HuH-7.5 (cell line): ENCODE results near the gene F10.

Source experiments
- DNase-seq: peaks from one replicate; pipeline ENCODE4 v3.0.0; 2011; ENCODE audit warnings: low spot score

Gene F10

GRCh38 chr13:113116871-113117271, 5.7 kb upstream of the F10 start:
- DNase-seq: no peak

DNA sequence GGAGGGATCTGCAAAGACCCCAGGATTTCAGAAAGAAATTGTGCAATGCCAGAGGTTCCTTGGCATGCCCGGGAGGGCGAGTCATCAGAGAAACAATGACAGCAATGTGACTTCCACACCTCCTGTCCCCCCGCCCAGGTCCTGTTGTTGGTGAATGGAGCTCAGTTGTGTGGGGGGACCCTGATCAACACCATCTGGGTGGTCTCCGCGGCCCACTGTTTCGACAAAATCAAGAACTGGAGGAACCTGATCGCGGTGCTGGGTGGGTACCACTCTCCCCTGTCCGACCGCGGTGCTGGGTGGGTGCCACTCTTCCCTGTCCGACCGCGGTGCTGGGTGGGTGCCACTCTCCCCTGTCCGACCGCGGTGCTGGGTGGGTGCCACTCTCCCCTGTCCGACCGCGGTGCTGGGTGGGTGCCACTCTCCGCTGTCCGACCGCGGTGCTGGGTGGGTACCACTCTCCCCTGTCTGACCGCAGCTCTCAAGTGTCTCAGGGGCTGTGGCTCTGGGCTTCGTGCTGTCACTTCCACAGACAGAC, 5.2 kb upstream of the F10 start:
- no peak for DNase-seq

- no peak for DNase-seq
These were observed 4.7 kb upstream of the F10 start for GRCh38 chr13:113117911-113118260.

- DNase-seq: no peak
These were observed 4.2 kb upstream of the F10 start for GRCh38 chr13:113118261-113119021.

- no peak for DNase-seq
These were observed 3.3 kb upstream of the F10 start for GRCh38 chr13:113119166-113119821.

DNA sequence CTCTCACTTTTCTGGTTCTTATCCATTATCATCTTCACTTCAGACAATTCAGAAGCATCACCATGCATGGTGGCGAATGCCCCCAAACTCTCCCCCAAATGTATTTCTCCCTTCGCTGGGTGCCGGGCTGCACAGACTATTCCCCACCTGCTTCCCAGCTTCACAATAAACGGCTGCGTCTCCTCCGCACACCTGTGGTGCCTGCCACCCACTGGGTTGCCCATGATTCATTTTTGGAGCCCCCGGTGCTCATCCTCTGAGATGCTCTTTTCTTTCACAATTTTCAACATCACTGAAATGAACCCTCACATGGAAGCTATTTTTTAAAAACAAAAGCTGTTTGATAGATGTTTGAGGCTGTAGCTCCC, 2.8 kb upstream of the F10 start:
- no peak for DNase-seq

DNA sequence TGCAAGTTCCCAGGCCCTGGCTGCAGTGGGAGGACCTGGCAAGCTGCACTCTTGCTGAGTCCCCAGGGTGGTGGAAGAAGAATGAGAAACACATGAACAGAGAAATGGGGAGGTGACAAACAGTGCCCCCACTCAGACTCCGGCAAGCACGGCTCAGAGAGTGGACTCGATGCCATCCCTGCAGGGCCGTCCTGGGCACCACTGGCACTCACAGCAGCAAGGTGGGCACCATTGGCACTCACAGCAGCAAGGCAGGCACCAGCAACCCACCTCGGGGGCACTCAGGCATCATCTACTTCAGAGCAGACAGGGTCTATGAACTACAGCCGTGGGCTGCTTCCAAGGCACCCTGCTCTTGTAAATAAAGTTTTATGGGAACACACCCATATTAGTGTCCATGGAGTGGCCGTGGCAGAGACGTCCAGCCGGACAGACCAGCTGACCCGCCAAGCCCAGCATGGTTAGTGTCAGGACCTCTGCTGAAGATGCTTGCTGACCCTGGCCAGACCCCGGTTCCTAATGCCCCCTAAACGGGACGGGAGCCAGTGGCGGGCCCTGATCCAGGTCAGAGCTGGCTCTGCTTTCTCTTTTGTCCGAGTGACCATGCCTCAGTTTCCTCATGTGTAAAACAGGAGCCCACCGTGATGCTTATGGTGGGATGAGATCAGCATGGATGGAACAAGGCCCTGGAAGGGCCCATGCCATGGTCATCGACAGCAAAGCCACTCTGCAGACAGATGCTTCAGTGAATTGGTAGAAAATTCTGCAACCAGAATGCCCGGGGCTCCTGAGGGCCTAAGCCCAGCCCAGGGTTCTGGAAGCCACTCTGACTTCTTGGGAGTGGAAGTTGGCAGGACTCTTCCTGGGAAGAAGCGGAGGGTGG, 2.1 kb upstream of the F10 start:
- no peak for DNase-seq

DNA sequence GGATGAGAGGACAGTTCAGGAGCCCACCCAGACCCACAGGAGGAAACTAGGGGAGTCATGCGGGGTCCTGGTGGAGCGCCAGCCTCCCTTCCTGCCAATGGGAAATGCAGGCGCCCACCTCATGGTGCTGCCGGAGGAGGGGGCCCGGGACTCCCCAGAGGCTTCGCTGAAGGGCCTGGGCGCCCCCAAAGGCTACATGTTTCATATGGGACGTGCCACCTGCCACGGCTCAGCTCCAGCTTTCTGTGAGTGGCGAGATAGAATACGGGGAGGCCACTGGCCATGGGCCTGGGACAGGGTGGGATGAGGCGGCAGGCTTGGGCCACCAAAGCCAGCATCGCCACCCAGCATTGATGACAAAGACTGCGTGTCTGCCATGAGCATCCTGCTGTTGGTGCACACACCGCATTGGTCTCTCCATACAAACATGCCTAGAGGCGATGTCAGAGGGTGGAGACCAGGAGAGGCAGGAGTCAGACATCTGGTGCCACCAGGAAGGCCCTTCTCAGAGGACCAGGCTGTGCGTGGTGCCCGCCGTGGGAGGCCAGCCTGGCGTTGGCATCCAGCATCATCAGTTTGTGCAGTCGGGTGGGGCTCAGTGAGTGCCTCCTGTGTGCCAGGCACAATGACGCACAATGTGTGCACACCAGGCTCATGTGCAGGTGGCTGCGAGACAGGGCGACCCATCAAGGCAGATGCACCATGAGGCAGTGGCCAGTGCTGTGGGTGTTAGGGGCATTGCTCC, 1.2 kb upstream of the F10 start:
- no peak for DNase-seq

- no peak for DNase-seq
These were observed 599 bp upstream of the F10 start for GRCh38 chr13:113121928-113122471.

GRCh38 chr13:113123226-113124201, 915 bp downstream of the F10 start:
- DNase-seq: peak; percentile 61

- DNase-seq: no peak
These were observed 1.8 kb downstream of the F10 start for GRCh38 chr13:113124211-113124970.

- DNase-seq: no peak
These were observed 3.1 kb downstream of the F10 start for GRCh38 chr13:113125506-113126264.

DNA sequence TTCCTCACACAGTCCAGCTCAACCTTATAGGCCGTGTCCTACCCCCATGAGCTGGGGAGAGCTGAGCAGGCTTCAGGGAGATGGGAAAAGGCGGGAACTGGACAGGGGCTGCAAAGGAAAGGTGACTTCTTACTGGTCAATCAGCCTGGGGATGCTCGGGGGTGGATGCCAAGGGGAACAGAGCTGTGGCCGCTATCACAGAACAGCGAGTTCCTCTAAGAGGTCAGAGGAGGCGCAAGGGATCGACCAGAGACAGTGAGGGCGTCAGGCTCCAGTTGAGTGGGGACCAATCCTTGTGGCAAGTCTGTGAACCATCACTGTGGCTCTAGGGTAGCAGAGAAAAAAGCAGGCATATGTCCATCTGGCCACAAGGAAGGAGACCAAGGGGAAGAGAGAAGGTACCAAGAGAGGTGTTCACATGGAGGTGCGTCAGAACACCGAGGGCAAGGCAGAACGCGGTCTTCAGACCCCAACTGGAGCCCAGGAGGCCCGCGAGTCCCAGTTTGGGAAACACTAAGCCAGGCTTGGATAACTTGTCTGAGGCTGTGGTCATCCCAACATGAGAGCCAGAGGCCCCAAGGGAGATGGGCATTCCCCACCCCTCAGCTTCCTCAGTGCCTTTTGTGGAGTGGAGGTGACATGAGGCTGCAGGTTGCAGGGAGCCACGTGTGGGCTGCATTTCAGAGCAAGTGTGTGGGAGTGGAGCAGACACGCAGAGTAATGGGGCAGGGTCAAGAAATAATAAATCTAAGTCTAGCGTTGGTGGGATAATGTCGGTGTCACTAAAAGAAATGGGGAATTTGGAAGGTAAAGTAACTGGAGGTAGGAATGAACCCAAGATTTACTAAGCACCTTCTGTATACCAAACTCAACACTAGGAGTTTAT, 3.9 kb downstream of the F10 start:
- no peak for DNase-seq

DNA sequence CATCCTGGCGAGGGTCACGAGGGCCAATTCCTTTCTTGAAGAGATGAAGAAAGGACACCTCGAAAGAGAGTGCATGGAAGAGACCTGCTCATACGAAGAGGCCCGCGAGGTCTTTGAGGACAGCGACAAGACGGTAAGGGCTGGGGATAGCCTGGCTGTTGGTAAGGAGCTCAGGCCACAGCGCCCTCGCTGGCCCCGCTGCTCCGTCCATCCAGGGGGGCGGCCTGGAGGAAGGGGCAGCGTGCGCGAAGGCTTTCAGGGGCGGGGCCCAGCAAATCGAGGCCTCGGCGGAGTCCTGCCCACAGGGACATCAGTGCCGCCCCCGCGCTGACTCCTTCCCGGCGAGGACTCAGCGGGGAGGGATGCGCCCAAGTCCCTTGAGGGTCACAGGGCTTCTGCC, 6.9 kb downstream of the F10 start:
- DNase-seq: no peak

DNA sequence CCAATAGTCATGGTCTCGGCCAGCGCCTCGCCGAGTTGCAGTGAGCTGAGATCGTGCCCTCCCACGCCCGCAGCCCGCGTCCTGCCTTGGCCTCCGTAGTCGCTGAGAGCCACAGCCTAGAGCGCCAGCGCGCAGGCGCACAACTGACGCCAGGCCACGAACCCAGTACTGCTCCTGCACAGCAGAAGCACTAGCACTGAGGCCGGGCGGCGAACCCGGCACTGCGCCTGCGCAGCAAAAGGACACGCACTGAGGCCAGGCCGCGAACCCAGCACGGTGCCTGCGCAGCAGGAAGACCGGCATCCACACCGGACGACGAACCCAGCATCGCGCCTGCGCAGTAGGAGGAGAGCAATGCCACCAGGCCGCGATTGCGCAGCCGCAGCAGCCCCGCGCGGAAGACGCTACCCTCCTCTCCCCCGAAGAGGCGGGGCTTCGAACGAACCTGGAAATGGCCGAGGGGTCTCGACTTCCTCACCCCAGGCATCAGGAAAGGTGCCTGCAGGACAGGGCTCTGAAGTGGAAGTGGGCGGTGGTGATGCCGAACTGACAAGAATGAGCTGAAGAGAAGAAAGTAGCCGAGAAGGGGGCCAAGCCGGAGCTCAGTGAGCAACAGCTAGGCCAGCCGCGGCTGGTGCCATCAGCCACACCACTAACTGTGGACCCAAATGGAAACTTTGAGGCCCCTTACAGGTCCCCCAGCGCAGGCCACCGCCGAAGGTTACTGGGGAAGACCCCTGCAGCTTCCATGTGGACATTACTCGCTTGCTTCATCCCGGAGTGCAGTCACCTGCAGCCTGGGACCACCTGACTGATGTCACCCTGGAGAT, 7.5 kb downstream of the F10 start:
- DNase-seq: no peak

- DNase-seq: no peak
These were observed 12.7 kb downstream of the F10 start for GRCh38 chr13:113135281-113135760.
